ENCODE measurements around the gene PLA2G6.

The PLA2G6 gene

GRCh38 chr22:38137876-38138687 lies 43.5 kb downstream of the PLA2G6 start:
- H3K4me3 ChIP-seq (replicated peaks; ENCODE audit: low read depth, low read length), result no peak overlapping the region
- TF ChIP-seq CTCF (IDR thresholded peaks at IDR 0.05; ENCODE audit: low read depth, low read length, missing control alignments), result no peak
- no peak for DNase-seq (ENCODE audit: extremely low read depth, low read depth)

GRCh38 chr22:38136607-38137006 lies 45.0 kb downstream of the PLA2G6 start:
- DNase-seq (ENCODE audit: extremely low read depth, low read depth), result no peak

GRCh38 chr22:38135133-38135706 lies 46.4 kb downstream of the PLA2G6 start:
- no peak overlapping the region for H3K4me3 ChIP-seq (replicated peaks; ENCODE audit: low read depth, low read length)
- peak; percentile 62 for DNase-seq (ENCODE audit: extremely low read depth, low read depth)
- no peak for TF ChIP-seq CTCF (IDR thresholded peaks at IDR 0.05; ENCODE audit: low read depth, low read length, missing control alignments)

More at GRCh38 chr22:38136607-38137006, 45.0 kb downstream of the PLA2G6 start:
- TF ChIP-seq CTCF (IDR thresholded peaks at IDR 0.05; ENCODE audit: low read depth, low read length, missing control alignments), result no peak
- no peak overlapping the region for H3K4me3 ChIP-seq (replicated peaks; ENCODE audit: low read depth, low read length)

- no peak for DNase-seq (ENCODE audit: extremely low read depth, low read depth)
- no peak overlapping the region for H3K4me3 ChIP-seq (replicated peaks; ENCODE audit: low read depth, low read length)
- no peak for TF ChIP-seq CTCF (IDR thresholded peaks at IDR 0.05; ENCODE audit: low read depth, low read length, missing control alignments)
These were observed 48.3 kb downstream of the PLA2G6 start for GRCh38 chr22:38133331-38133730.

- TF ChIP-seq CTCF (IDR thresholded peaks at IDR 0.05; ENCODE audit: low read depth, low read length, missing control alignments), result no peak
- DNase-seq (ENCODE audit: extremely low read depth, low read depth), result no peak
- no peak overlapping the region for H3K4me3 ChIP-seq (replicated peaks; ENCODE audit: low read depth, low read length)
These were observed 48.8 kb downstream of the PLA2G6 start for GRCh38 chr22:38132794-38133193.

- no peak for DNase-seq (ENCODE audit: extremely low read depth, low read depth)
- no peak for TF ChIP-seq CTCF (IDR thresholded peaks at IDR 0.05; ENCODE audit: low read depth, low read length, missing control alignments)
- H3K4me3 ChIP-seq (replicated peaks; ENCODE audit: low read depth, low read length), result no peak overlapping the region
These were observed 49.5 kb downstream of the PLA2G6 start for GRCh38 chr22:38132136-38132535.
